Mucosa of stomach (tissue), 1 donor: Measurements from ENCODE around the gene LPP.

ENCODE experiments used
- H3K27me3 ChIP-seq: one replicate; pipeline ENCODE4 v1.7.0; 2013; ENCODE audit warnings: mild to moderate bottlenecking, low read length; ENCODE audit not compliant: control insufficient read depth, insufficient read depth
- H3K36me3 ChIP-seq: one replicate; pipeline ENCODE4 v1.7.0; 2013; ENCODE audit warnings: low read length; ENCODE audit not compliant: control insufficient read depth, insufficient read depth
- H3K4me1 ChIP-seq: one replicate; pipeline ENCODE4 v1.7.0; 2013; ENCODE audit warnings: mild to moderate bottlenecking, low read length; ENCODE audit not compliant: control insufficient read depth, insufficient read depth
- H3K4me3 ChIP-seq: one replicate; pipeline ENCODE4 v1.7.0; 2013; ENCODE audit warnings: low read length
- H3K9ac ChIP-seq: one replicate; pipeline ENCODE4 v1.7.0; 2013; ENCODE audit warnings: mild to moderate bottlenecking, low read length, moderate library complexity
- H3K9me3 ChIP-seq: one replicate; pipeline ENCODE4 v1.7.0; 2013; ENCODE audit warnings: mild to moderate bottlenecking, low read length, moderate library complexity; ENCODE audit not compliant: control insufficient read depth
- donor health status: Pancreatic carcinoma.

The LPP gene

GRCh38 chr3:188360364-188360881 lies 206.5 kb downstream of the LPP start:
- no peaks in the 10 kb centered on the region for H3K27me3 ChIP-seq
- H3K36me3 ChIP-seq, result no peaks in the 10 kb centered on the region
- no peak overlapping the region for H3K4me3 ChIP-seq
- peaks cover 23% of the 10 kb centered on the region for H3K4me1 ChIP-seq
- no peak overlapping the region for H3K9ac ChIP-seq
- no peaks in the 10 kb centered on the region for H3K9me3 ChIP-seq

DNA sequence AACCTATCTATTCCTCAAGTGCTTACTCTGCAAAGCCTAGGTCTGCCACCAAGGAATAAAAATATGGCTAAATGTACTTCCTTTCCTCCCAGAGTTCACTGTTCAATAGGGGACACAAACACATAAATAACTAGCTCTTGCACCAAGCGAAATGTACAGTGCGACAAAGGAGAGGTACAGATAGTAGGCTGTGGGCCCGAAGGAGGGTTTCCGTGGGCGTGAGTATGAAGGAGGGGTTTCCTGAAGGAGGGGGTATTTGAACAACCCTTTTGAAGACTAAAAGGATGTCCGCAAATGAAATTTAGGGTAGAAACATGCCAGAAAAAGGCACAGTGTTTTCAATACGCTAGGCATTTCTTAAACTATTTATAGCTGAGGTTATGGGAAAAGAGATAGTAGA lies 207.9 kb downstream of the LPP start:
- Histone ChIP-seq H3K9me3 (no peaks in the 10 kb centered on the region), H3K4me3 (no peak overlapping the region), H3K9ac (no peak overlapping the region), H3K27me3 (no peaks in the 10 kb centered on the region), H3K4me1 (peaks cover 36% of the 10 kb centered on the region), H3K36me3 (no peaks in the 10 kb centered on the region)

DNA sequence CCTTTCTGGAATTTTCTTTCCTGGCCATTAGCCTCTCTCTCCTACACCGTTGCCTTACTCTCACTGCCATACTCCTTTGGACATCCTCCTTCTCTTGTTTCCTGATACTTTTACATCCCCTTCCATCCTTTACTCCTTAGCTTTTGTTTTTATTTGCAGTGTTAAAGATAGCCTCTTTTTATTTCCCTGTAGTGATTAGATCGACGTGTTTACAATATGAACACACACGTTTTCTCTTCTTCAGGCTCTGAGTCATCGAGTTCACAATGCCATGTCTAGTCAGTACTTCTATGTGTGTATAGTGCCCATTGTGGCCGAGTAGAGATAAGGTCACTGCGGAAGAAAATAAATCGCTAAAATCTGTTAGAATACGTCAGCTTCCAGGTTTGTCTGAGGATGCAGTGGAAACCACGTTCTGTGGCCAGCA lies 208.5 kb downstream of the LPP start:
- H3K4me3 ChIP-seq, result no peak overlapping the region
- H3K9me3 ChIP-seq, result no peaks in the 10 kb centered on the region
- no peaks in the 10 kb centered on the region for H3K36me3 ChIP-seq
- H3K9ac ChIP-seq, result no peak overlapping the region
- no peaks in the 10 kb centered on the region for H3K27me3 ChIP-seq
- H3K4me1 ChIP-seq, result peaks cover 36% of the 10 kb centered on the region

DNA sequence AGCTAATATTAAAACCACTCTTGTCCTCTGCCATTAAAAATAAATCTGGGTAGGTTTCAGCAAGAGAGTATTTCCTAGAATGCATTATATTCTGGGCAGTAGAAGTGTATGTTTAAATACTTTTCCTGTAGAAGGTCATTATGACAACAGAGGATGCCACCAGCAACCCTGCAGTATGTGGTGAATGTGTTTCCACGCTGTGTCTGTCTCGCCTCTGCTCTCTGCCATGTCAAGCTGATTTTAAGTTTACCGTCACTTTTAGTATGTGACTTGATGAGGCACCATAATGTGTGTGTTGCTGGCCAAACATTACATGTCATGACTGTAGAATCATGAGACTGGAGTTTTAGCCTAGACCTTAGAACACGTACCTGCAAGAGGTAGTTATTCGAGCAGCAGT lies 211.2 kb downstream of the LPP start:
- Histone ChIP-seq H3K9ac (no peak overlapping the region), H3K27me3 (no peaks in the 10 kb centered on the region), H3K4me1 (peaks cover 39% of the 10 kb centered on the region), H3K9me3 (no peaks in the 10 kb centered on the region), H3K36me3 (no peaks in the 10 kb centered on the region), H3K4me3 (no peak overlapping the region)

DNA sequence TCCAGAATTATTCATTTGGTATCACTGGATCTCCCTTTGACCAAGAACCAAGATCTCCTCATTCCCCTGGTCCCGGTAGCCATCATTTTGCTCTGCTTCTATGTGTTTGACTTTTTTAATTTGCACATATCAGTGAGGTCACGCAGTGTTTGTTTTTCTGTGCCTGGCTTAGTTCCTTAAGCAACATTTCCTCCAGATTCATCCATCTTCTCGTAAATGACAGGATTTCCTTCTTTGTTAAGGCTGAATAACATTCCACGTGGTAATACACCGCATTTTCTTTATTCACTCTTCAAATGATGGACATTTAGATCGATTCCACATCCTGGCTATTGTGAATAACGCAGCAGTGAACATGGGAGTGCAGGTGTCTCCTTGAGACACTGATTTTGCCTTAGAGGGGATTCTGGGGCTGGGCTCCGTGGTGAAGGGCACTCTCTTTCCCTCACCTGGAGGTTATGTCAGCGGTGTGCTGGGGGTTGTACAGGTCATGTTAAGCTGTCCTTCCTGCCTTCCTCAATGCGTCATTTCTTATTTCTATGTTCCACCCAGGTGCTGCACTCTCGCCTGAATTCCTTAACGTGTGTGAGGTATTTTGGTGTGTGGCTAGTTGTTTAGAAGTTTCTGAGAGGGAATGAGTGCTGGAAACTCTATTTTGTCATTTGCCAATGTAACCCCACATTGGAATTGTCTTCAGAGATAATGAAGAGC lies 212.2 kb downstream of the LPP start:
- Histone ChIP-seq H3K36me3 (no peaks in the 10 kb centered on the region), H3K9ac (peak overlapping the region; percentile 22), H3K9me3 (no peaks in the 10 kb centered on the region), H3K4me1 (peaks cover 40% of the 10 kb centered on the region), H3K4me3 (no peak overlapping the region), H3K27me3 (no peaks in the 10 kb centered on the region)

DNA sequence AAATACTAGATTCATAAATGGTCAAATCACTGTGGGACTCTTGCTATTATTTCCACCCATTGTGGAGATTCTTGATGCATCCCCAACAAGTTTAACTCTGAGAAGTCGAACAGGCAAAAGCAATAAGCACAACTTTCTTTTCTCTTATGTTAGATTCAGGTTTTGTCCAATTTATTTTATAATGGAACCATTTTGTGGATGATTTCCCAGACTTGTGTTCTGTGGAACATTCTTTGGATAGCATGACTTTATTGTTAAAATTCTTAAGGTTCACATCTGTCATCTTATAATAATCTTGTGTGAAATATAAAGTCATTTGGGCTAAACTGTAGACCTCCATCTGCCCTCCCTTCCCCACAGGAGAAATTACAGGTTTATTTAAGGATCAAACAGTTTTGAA lies 213.7 kb downstream of the LPP start:
- peaks cover 30% of the 10 kb centered on the region for H3K4me1 ChIP-seq
- no peaks in the 10 kb centered on the region for H3K27me3 ChIP-seq
- no peaks in the 10 kb centered on the region for H3K36me3 ChIP-seq
- H3K9me3 ChIP-seq, result no peaks in the 10 kb centered on the region
- no peak overlapping the region for H3K9ac ChIP-seq
- H3K4me3 ChIP-seq, result no peak overlapping the region

GRCh38 chr3:188369526-188369925 lies 215.6 kb downstream of the LPP start:
- H3K27me3 ChIP-seq, result no peaks in the 10 kb centered on the region
- no peak overlapping the region for H3K9ac ChIP-seq
- H3K36me3 ChIP-seq, result no peaks in the 10 kb centered on the region
- H3K4me3 ChIP-seq, result no peak overlapping the region
- no peaks in the 10 kb centered on the region for H3K9me3 ChIP-seq
- H3K4me1 ChIP-seq, result peaks cover 26% of the 10 kb centered on the region

DNA sequence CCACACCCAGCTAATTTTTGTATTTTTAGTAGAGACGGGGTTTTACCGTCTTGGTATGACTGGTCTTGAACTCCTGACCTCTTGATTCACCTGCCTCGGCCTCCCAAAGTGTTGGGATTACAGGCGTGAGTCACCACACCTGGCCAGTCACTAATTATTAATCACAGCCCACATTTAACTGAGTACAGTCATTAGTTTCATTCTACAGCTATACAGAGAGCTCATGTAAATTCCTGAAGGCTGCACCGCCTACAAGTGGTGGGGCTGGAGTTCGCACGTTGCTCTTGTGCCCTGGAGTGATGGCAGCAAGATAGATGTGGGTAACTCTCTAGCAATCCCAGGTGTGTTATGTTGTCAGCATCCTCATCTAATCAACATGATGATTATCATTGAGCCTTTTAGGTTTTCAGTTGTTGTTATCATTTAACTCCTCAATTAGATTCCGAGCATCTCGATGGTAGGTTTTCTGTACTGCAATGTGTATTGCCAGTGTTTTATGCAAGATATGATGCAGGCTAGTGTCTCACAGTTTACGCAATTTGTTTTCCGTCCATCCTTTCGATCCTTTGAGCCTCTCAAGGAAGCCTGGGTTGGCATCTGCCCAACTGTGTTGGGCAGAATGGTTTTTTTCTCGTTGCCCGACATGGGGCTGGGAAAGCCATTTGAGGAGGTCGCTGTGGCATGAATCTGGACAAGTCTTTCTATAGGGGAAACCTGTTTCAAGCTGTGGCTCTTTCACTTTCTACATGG lies 216.3 kb downstream of the LPP start:
- H3K4me3 ChIP-seq, result no peak overlapping the region
- no peaks in the 10 kb centered on the region for H3K36me3 ChIP-seq
- H3K4me1 ChIP-seq, result peaks cover 19% of the 10 kb centered on the region
- no peaks in the 10 kb centered on the region for H3K9me3 ChIP-seq
- H3K9ac ChIP-seq, result no peak overlapping the region
- H3K27me3 ChIP-seq, result no peaks in the 10 kb centered on the region

DNA sequence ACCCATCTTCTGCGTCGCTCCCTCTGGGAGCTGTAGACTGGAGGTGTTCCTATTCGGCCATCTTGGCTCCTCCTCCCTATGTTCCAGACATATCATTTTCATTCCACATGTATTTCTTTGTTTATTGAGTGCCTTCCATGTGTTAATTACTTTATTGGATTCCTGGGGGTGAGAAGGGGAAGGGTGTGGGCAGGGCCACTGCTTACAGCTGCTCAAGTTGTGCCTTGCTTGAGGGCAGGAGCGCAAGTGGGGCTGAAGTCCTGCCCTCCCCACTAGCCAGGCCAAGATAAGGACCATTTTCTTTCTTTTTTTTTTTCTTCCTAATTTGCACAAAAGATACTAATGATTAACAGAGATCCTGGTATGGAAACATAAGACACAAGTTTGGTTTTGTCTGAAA lies 224.8 kb downstream of the LPP start:
- Histone ChIP-seq H3K4me3 (no peak overlapping the region), H3K27me3 (no peaks in the 10 kb centered on the region), H3K9me3 (no peaks in the 10 kb centered on the region), H3K4me1 (no peaks in the 10 kb centered on the region), H3K36me3 (no peaks in the 10 kb centered on the region), H3K9ac (no peak overlapping the region)

- no peaks in the 10 kb centered on the region for H3K27me3 ChIP-seq
- no peaks in the 10 kb centered on the region for H3K36me3 ChIP-seq
- peaks cover 2% of the 10 kb centered on the region for H3K4me1 ChIP-seq
- H3K4me3 ChIP-seq, result no peak overlapping the region
- H3K9me3 ChIP-seq, result no peaks in the 10 kb centered on the region
- H3K9ac ChIP-seq, result no peak overlapping the region
These were observed 226.3 kb downstream of the LPP start for GRCh38 chr3:188380252-188380651.

GRCh38 chr3:188380722-188381121 lies 226.8 kb downstream of the LPP start:
- Histone ChIP-seq H3K4me1 (peaks cover 7% of the 10 kb centered on the region), H3K9ac (no peak overlapping the region), H3K36me3 (no peaks in the 10 kb centered on the region), H3K4me3 (no peak overlapping the region), H3K9me3 (no peaks in the 10 kb centered on the region), H3K27me3 (no peaks in the 10 kb centered on the region)

GRCh38 chr3:188383748-188384147 lies 229.8 kb downstream of the LPP start:
- Histone ChIP-seq H3K4me1 (peaks cover 8% of the 10 kb centered on the region), H3K4me3 (no peak overlapping the region)

More at GRCh38 chr3:188383748-188384147, 229.8 kb downstream of the LPP start:
- H3K27me3 ChIP-seq, result no peaks in the 10 kb centered on the region
- H3K9ac ChIP-seq, result no peak overlapping the region
- H3K36me3 ChIP-seq, result no peaks in the 10 kb centered on the region
- H3K9me3 ChIP-seq, result no peaks in the 10 kb centered on the region
